HG03097 (cell line): ENCODE measurements around the gene U2AF1L4.
A peak's percentile ranks its signal among the peaks of the same experiment; 100 is the strongest.
"Not testable (repeated sequence)": the region's sequence is repeated elsewhere in the genome, so short reads cannot be mapped to it uniquely, and the experiment has no call there.

Source experiments
- ATAC-seq: cut with Tn5 transposase; IDR thresholded peaks from one replicate; pipeline ENCODE4 v1.9.1; 2021; ENCODE audit not compliant: unreplicated experiment, low FRiP score

U2AF1L4 gene

DNA sequence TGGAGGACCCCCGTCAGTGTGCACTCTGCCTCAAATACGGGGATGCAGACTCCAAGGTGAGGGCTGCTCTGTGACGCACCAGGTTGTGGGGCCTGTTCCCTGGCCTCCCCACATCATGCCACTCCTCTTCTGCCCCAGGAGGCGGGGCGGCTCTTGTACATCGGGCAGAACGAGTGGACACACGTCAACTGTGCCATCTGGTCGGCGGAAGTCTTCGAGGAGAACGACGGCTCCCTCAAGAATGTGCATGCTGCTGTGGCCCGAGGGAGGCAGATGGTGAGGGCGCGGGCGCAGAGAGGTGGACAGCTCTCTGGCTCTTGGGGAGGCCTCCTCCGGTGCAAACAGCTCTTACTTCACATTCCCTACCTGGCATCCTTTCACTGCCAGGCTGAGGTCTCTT lies 16.2 kb downstream of the U2AF1L4 start:
- no peak for ATAC-seq

DNA sequence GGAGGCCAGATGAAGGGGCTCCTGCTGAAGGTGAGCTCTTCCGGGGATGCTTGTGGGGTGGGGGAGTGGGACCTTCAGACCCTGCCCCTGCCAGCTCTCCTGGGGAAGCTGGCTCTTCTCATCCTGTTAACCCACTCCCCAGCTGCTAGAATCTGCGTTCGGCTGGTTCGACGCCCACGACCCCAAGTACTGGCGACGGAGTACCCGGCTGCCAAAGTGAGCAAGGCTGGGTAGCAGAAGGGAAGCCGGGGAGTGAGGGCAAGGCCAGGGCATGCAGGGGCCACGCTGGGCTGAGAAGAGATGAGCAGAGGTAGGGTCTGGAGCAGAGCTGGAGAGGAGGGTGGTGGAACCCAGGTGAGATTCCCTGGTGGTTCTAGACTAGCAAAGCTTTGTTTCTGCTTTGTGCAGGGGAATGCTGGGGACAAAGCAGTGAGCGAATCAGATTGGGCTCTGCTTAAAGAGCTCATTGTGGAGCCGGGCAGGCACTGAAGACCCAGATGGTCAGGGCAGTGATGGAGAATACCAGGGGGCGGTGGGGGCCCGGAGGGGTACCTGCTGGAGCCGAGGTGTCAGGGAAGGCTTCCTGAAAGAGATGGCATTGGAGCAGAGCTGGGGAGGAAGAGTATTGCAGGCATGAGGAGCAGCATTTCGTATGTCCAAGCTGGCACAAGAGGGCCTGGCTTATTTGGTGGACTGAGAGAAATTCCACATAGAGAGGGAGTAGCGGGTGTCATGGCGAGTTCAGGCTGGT lies 17.1 kb downstream of the U2AF1L4 start:
- ATAC-seq: no peak

DNA sequence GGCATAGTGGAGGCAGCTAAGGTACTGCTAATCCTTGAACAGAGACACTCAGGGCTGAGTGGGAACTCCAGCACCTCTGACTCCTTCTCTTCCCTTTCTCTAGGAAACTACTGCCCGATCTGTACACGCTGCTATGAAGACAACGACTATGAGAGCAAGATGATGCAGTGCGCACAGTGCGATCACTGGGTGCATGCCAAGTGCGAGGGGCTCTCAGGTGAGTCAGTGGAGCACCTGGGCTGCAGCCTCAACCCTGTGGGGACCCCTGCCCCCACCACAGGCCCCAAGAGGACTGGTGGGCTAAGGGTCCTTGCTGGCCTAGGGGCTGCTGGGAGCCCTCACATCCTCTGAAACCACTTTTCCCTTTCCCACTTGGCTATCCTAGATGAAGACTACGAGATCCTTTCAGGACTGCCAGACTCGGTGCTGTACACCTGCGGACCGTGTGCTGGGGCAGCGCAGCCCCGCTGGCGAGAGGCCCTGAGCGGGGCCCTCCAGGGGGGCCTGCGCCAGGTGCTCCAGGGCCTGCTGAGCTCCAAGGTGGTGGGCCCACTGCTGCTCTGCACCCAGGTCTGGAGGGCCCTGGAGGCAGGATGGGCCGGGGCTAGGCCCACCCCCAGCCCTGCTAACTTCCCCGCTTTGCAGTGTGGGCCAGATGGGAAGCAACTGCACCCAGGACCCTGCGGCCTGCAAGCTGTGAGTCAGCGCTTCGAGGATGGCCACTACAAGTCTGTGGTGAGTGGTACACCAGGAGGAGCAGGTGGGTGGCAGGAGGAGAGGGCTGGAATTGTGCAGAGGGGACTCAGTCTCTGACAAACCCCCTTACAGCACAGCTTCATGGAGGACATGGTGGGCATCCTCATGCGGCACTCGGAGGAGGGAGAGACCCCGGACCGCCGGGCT lies 17.9 kb downstream of the U2AF1L4 start:
- no peak for ATAC-seq

DNA sequence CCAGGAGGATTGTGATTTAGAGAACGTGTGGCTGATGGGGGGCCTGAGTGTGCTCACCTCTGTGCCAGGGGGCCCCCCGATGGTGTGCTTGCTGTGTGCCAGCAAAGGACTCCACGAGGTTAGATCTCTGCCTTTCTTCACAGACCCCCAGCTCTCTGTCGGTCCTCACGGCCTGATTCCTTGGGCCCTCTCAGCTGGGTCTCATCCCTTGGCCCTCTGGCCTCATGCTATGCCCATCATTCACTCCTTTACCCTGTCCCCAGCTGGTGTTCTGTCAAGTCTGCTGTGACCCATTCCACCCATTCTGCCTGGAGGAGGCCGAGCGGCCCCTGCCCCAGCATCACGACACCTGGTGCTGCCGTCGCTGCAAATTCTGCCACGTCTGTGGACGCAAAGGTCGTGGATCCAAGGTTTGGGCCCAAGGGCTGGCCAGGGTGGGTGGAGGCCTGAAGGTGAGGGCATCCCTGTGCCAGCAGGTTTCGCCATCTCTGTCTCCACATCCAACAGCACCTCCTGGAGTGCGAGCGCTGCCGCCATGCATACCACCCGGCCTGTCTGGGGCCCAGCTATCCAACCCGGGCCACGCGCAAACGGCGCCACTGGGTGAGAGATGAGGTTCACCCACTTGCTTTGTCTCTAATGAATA lies 19.9 kb downstream of the U2AF1L4 start:
- no peak for ATAC-seq

- no peak for ATAC-seq
Measured at GRCh38 chr19:35724560-35724959, 20.7 kb downstream of the U2AF1L4 start.

GRCh38 chr19:35724132-35724531 lies 21.1 kb downstream of the U2AF1L4 start:
- not testable (repeated sequence) for ATAC-seq

DNA sequence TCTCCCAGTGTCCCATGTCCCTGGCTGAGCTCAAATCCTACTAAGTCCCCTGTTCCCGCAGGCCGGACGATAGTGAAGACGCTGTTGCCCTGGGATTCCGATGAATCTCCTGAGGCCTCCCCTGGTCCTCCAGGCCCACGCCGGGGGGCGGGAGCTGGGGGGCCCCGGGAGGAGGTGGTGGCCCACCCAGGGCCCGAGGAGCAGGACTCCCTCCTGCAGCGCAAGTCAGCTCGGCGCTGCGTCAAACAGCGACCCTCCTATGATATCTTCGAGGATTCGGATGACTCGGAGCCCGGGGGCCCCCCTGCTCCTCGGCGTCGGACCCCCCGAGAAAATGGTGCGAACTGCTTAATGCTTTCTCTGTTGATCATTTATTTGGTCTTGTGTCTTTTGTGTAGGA lies 21.5 kb downstream of the U2AF1L4 start:
- ATAC-seq: no peak

GRCh38 chr19:35722897-35723296 lies 22.3 kb downstream of the U2AF1L4 start:
- ATAC-seq: no peak

DNA sequence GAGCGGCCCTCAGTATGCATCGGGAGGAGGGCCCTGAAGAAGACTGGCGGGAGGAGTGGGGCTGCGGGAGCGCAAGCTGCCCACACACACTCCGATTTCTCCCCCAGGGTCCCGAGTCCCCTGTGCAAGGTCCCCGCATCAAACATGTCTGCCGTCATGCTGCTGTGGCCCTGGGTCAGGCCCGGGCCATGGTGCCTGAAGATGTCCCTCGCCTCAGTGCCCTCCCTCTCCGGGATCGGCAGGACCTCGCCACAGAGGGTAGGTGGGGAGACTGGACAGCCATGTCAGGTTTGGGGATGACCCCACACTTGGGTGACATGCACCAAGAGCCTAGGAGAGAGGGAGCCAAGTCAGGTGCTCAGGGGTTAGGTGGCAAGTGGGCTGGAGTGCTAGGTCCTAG lies 22.8 kb downstream of the U2AF1L4 start:
- no peak for ATAC-seq

GRCh38 chr19:35721374-35721773 lies 23.8 kb downstream of the U2AF1L4 start:
- no peak for ATAC-seq

DNA sequence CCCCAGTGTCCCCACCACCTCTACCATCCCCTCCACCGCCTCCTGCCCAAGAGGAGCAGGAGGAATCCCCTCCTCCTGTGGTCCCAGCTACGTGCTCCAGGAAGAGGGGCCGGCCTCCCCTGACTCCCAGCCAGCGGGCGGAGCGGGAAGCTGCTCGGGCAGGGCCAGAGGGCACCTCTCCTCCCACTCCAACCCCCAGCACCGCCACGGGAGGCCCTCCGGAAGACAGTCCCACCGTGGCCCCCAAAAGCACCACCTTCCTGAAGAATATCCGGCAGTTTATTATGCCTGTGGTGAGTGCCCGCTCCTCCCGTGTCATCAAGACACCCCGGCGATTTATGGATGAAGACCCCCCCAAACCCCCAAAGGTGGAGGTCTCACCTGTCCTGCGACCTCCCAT lies 24.6 kb downstream of the U2AF1L4 start:
- no peak for ATAC-seq

GRCh38 chr19:35720163-35720524 lies 25.1 kb downstream of the U2AF1L4 start:
- ATAC-seq: no peak

GRCh38 chr19:35719402-35720162 lies 25.6 kb downstream of the U2AF1L4 start:
- no peak for ATAC-seq

GRCh38 chr19:35718345-35719041 lies 26.7 kb downstream of the U2AF1L4 start:
- ATAC-seq: peak; percentile 3

DNA sequence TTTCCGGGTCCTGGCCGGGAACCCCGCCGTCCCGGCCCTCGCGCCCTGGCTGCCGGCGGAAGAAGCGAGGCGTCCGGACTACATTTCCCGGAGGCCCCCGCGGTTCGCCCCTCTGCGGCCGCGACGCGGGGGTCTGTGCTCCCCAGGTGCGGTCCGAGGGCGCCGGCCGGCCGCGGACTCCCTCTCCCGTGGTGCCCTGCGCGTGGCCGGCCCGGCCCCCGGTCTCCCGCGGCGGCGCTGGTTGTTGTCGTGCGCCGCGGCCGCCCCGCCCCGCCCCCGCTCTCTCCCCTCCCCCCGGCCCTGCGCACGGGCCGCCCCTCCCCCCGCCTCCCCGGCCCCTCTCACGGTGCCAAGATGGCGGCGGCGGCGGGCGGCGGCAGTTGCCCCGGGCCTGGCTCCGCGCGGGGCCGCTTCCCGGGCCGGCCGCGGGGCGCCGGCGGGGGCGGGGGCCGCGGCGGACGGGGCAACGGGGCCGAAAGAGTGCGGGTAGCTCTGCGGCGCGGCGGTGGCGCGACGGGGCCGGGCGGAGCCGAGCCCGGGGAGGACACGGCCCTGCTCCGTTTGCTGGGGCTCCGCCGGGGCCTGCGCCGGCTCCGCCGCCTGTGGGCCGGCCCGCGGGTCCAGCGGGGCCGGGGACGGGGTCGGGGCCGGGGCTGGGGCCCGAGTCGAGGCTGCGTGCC lies 27.4 kb downstream of the U2AF1L4 start, which contains the start of gene KMT2B:
Gene KMT2B (plus strand): TSS at position 339 of the 680 bp plus-strand sequence. CDS start 16 bp downstream, at position 355.
- peak; percentile 54 for ATAC-seq

DNA sequence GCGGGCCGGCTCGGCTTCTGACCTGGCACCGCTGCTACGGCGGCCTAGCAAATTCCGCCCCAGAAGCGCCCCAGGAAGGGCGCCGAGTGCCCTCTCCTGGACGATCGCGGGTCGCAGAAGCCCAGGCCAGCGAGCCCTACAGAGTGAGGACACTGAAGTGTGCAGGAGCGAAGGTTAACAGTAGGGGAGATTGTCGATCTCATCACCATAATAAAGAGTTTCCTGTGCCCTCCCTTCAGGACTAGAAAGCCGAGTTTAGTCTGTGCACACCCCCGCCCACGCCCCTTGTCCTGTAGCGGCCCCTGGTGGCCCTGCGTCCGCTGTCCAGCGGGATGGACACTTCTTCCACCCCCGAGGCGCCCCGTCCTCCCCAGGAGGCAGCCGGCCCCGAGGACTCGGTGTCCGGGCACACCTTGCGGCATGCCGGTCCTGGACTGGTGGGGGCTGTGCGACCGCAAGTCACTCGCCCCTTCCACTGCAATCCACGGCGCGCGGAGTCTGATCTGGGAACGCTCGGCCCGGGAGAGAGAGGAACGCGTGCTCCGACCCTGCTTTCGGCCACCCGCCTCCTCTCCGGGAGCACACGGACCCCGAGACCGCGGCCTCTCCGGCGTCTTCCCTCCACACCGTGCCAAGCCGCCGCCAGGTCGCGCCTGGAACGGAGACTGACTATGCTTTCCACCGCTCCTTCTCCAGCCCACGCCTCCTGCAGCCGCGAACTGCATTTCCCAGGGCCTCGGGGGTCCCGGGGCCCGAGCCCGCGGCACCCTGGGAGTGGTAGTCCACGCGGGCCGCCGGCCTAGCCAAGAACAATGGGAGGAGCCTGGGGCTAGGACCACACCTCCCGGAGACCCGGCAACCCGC lies 28.2 kb downstream of the U2AF1L4 start:
- peak; percentile 52 for ATAC-seq

DNA sequence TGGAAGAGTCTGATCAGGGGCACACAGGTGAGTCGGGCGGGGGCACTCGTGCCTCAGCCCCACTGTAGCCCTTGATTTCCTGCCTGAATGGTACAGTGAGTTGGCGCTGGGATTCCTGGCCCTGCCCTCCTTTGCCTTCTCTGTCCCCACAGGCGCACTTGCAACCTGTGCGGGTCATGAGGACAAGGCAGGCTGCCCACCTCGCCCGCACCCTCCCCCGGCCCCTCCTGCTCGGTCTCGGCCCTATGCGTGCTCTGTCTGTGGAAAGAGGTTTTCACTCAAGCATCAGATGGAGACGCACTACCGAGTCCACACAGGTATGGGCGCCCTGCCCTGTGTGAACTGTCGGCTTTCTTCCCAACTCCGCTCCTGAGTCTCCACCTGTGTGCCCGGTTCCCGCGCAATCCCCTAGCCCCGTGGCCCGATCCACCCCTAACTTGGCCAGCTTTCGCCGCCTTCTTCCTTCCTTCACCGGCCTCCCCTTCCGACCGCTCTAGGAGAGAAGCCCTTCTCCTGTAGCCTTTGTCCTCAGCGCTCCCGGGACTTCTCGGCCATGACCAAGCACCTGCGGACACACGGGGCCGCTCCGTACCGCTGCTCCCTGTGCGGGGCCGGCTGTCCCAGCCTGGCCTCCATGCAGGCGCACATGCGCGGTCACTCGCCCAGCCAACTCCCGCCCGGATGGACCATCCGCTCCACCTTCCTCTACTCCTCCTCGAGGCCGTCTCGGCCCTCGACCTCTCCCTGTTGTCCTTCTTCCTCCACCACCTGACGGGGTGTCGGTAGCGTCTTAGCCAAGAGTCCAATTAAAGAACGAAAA lies 29.0 kb downstream of the U2AF1L4 start:
- no peak for ATAC-seq
